Hepatocyte (in vitro differentiated cells): ENCODE results near the gene STN1.

Experiments
- EZH2 ChIP-seq: fragments of 200-600 bp; sonication (generic); IDR thresholded peaks from 2 replicates; pipeline ENCODE4 v1.6.1; 2016; ENCODE audit warnings: antibody characterized with exemption, mild to moderate bottlenecking, borderline replicate concordance
- EZH2phosphoT487 ChIP-seq: fragments of 200-600 bp; sonication (generic); IDR thresholded peaks from one replicate; pipeline ENCODE4 v1.6.1; 2018; ENCODE audit warnings: antibody characterized with exemption, mild to moderate bottlenecking, low read depth, moderate library complexity; ENCODE audit not compliant: unreplicated experiment, severe bottlenecking
- TF ChIP-seq, protein P1 (sequence below): fragments of 200-600 bp; sonication (generic); IDR thresholded peaks from 2 replicates; pipeline ENCODE4 v1.5.1; 2016; ENCODE audit warnings: antibody characterized with exemption, mild to moderate bottlenecking; ENCODE audit not compliant: poor library complexity

DNA sequence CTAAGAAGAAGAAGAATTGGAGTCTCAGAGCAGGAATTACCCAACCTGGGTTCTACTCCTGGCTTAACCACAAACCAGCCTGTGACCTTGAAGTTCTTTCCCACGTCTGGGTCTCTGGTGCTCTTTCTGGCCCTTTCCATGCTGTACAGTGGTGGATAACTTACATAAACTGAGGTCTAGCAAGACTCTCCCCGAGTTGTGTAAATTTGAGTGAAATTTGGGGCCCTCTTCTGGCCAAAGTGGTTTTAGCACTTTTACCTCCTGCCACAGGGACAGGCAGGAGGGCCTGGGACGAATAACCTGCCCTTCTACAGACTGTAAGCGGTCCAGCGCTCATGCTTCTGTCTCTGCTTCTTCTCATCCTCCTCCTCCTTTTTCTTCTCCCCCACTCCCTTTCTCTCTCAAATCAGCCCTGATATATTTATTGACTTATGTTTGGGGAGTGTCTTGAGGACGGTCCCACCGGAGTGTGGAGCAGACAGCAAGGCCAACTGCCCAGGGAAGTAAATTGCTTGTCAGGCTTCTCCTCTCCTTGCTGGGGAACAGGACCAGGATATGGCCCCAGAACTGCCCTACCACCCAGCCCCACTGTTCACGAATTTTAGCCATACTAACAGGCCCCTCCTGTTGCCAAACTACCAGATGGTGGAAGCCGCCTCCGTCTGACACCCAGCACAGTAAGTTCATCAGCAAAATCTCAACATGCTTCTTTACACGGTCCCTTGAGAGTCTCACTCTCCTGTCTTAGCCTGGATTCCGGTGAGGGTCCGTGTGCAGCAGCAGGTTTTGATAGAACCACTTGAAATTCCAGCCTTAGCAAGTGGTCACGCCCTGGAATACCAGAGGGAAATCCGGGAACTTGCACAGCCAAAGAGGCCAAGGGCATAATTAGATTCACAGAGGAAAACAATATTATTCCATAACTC is 58.6 kb downstream of the STN1 start:
- TF ChIP-seq EZH2: no peak
- TF ChIP-seq, protein P1, sequence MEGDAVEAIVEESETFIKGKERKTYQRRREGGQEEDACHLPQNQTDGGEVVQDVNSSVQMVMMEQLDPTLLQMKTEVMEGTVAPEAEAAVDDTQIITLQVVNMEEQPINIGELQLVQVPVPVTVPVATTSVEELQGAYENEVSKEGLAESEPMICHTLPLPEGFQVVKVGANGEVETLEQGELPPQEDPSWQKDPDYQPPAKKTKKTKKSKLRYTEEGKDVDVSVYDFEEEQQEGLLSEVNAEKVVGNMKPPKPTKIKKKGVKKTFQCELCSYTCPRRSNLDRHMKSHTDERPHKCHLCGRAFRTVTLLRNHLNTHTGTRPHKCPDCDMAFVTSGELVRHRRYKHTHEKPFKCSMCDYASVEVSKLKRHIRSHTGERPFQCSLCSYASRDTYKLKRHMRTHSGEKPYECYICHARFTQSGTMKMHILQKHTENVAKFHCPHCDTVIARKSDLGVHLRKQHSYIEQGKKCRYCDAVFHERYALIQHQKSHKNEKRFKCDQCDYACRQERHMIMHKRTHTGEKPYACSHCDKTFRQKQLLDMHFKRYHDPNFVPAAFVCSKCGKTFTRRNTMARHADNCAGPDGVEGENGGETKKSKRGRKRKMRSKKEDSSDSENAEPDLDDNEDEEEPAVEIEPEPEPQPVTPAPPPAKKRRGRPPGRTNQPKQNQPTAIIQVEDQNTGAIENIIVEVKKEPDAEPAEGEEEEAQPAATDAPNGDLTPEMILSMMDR: peak; percentile 77
- TF ChIP-seq EZH2phosphoT487: no peak
